Neutrophil (primary cell): Measurements from ENCODE around the gene IQSEC1.

Experiments
- H3K27ac ChIP-seq: fragments of 200-600 bp; sonication (generic); 2 replicates; pipeline ENCODE4 v1.5.1; 2016; ENCODE audit warnings: mild to moderate bottlenecking, moderate library complexity
- H3K27me3 ChIP-seq: fragments of 200-600 bp; sonication (generic); 2 replicates; pipeline ENCODE4 v1.6.0; 2016; ENCODE audit warnings: mild to moderate bottlenecking
- H3K36me3 ChIP-seq: fragments of 200-600 bp; sonication (generic); 2 replicates; pipeline ENCODE4 v1.5.1; 2017
- H3K4me1 ChIP-seq, 2 experiments: fragments of 200-600 bp in 1 of 2; sonication (generic) in 1 of 2; 1 replicate in 1 of 2; 2 replicates in 1 of 2; pipeline versions ENCODE4 v1.5.1 to v1.6.1; 2013 to 2016; ENCODE audit warnings: low read depth in 1 of 2, low read length in 1 of 2, mild to moderate bottlenecking in 1 of 2, moderate library complexity in 1 of 2; ENCODE audit not compliant: control insufficient read depth in 1 of 2, insufficient read depth in 1 of 2
- H3K4me3 ChIP-seq, 2 experiments: fragments of 200-600 bp in 1 of 2; sonication (generic) in 1 of 2; 1 replicate in 1 of 2; 2 replicates in 1 of 2; pipeline ENCODE4 v1.5.1; 2013 to 2016; ENCODE audit warnings: low read depth in 1 of 2, low read length in 1 of 2, mild to moderate bottlenecking in 1 of 2, moderate library complexity in 1 of 2
- H3K9me3 ChIP-seq: fragments of 200-600 bp; sonication (generic); 2 replicates; pipeline ENCODE4 v1.5.1; 2016
- CTCF ChIP-seq: fragments of 200-600 bp; sonication (generic); IDR thresholded peaks from 2 replicates; pipeline ENCODE4 v1.5.1; 2016; ENCODE audit warnings: antibody characterized with exemption

IQSEC1 gene

GRCh38 chr3:12986031-12986430 lies 87.2 kb downstream of the IQSEC1 start:
- Histone ChIP-seq H3K9me3 (no peaks in the 10 kb centered on the region), H3K4me1 (peaks cover 39 to 64% of the 10 kb centered on the region in 2 experiments), H3K27me3 (no peaks in the 10 kb centered on the region), H3K36me3 (peaks cover 67% of the 10 kb centered on the region), H3K4me3 (no peak overlapping the region), H3K27ac (no peak overlapping the region)
- no peak for TF ChIP-seq CTCF

GRCh38 chr3:12985148-12985547 lies 88.1 kb downstream of the IQSEC1 start:
- Histone ChIP-seq H3K4me3 (no peak overlapping the region), H3K36me3 (peaks cover 64% of the 10 kb centered on the region), H3K27me3 (no peaks in the 10 kb centered on the region), H3K9me3 (no peaks in the 10 kb centered on the region), H3K27ac (no peak overlapping the region), H3K4me1 (peaks cover 30 to 55% of the 10 kb centered on the region in 2 experiments)
- TF ChIP-seq CTCF, result no peak

- peak; percentile 55 for TF ChIP-seq CTCF
- Histone ChIP-seq H3K9me3 (no peaks in the 10 kb centered on the region), H3K4me1 (peaks cover 21 to 49% of the 10 kb centered on the region in 2 experiments), H3K36me3 (peaks cover 65% of the 10 kb centered on the region), H3K4me3 (no peak overlapping the region), H3K27ac (peak overlapping the region; percentile 26), H3K27me3 (no peaks in the 10 kb centered on the region)
Measured at GRCh38 chr3:12984023-12984823, 89.0 kb downstream of the IQSEC1 start.

- H3K4me3 ChIP-seq, result no peak overlapping the region
- H3K4me1 ChIP-seq, result peaks cover 11 to 40% of the 10 kb centered on the region in 2 experiments
- no peaks in the 10 kb centered on the region for H3K9me3 ChIP-seq
- no peak for TF ChIP-seq CTCF
- H3K27ac ChIP-seq, result peak overlapping the region; percentile 9
- H3K36me3 ChIP-seq, result peaks cover 73% of the 10 kb centered on the region
- no peaks in the 10 kb centered on the region for H3K27me3 ChIP-seq
Measured at GRCh38 chr3:12983319-12983718, 89.9 kb downstream of the IQSEC1 start.

- H3K36me3 ChIP-seq, result peaks cover 79% of the 10 kb centered on the region
- peak overlapping the region; percentile 9 for H3K27ac ChIP-seq
- H3K4me3 ChIP-seq, result no peak overlapping the region
- H3K27me3 ChIP-seq, result no peaks in the 10 kb centered on the region
- H3K9me3 ChIP-seq, result no peaks in the 10 kb centered on the region
- H3K4me1 ChIP-seq, result peaks cover 5 to 34% of the 10 kb centered on the region in 2 experiments
- TF ChIP-seq CTCF, result no peak
Measured at GRCh38 chr3:12982619-12983101, 90.6 kb downstream of the IQSEC1 start.
